NCI-H2029 treated with DMSO at 0.1 percent for 48 hours (cell line): ENCODE measurements around the gene NT5C3B.

Source experiments
- DNase-seq: peaks from one replicate; lab custom pipeline; 2025; lab: John Stamatoyannopoulos, UW

The NT5C3B gene

DNA sequence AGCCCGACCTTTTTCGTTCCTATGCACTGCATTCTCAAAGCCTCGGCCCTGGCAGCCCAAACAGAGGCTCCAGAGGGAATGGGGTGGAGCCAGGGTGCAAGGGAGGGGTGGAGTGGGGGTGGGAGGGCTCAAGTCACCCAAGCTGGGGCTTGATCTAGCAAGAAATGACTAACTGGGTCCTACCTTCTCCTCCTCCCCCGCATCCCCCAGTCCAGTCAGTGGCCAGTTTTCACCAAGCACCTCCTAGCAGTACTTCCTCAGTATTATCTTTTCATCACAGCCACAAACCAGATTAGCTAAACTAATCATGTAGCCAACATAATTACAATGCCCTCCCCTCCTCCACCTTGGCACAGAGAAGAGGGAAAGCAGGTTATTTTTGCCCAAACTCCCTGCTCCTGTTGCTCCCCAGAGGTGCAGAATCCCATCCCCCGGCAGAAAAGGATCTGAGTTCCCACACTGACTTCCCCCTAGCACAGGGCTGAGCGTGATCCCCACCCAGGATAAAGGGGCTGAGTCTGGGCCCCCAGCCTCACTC is 51.8 kb downstream of the NT5C3B start:
- no peak for DNase-seq

DNA sequence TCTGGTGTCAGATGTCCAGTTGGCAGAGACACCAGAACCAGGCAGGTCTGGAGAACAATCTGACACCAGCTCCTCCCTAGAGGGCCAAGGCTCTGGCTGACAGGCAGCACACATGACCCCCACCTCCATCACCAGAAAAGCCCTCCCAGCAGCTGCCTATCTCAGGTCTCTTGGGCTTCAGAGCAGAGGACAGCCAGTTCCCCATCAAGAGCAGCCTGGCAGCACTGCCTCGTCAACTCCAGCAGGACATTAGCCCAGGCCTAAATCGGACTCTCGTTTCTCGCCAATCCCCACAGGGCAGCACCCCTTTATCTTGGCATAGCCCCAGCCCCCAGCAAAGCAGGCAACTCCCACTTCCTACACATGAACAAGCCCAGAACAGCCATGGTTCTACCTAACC is 53.9 kb downstream of the NT5C3B start:
- DNase-seq = no peak

DNA sequence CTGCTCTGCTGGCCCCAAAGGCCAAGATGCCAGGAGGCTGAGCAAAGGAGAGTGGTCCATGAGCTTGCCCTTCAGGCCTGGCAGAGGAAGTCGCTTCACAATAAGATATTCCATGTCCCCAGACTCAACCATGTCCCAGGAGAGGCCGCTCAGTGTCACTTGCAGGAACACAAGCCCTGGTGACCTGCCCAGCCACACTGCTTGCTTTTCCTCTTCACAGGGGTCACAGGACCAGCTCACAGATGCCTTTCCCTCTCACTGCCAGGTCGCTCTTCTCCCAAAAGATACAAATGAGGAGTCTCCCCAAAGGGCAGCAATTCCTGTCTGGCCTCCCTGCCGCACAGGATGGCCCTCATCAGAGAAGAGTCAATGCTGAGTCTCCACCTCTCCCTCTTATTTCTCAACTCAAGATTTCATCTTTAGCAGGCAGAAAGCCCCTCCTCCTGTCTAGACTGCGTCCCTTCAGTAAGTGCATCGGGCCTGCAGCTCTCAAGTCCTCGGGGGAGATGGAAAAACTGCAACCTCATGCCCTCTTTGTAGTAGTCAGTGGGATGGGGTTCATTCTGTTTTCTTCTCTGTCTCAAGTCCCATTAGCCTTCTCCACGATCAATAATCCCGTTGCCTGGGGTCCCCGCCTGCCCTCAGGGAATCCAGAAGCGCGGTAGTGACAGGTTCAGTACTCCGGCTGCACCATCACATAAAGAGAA is 54.5 kb downstream of the NT5C3B start:
- DNase-seq = no peak

DNA sequence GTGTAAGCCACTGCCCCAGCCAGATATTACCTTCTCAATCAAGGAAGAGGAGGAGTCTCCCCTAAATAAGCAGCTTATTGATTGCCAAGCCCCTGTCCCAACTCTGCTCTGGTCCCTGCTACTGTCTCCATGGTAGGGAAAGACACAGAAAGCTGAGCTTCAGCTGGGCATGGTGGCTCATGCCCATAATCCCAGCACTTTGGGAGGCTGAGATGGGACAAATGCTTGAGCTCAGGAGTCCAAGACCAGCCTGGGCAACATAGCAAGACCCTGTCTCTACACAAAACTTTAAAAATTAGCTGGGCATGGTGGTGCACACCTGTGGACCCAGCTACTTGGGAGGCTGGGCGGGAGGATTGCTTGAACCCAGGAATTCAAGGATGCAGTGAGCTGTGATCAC is 56.1 kb downstream of the NT5C3B start:
- DNase-seq = no peak

DNA sequence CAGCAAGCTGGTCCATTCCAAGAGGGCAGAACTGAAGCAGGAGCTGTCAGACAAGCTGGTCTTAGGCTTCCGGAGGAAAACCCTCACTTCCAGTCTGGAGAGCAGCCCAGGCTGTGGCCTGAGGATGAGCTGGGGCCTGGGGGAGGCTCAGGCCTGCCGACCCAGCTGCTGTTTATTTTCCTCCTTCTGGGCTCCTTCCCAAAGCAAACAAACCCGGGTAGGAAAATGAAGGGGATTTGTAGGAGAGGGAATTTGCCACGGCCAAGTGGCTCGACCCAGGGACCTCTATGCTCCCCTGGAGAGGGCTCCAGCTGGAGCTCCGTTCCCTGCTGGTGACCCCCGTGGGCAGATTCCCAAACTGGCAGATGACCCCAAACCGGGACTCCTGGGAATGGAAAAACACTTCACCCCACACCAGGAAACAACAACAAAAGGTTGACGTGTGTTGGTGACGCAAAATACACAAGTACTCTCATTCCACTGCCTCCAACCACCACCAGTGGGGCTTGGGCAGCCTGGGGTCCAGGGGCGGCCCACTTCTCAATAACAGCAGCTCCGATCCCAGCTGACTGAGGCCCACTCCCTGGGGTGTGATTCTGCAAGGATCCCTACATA is 58.4 kb downstream of the NT5C3B start:
- DNase-seq = peak; percentile 88

DNA sequence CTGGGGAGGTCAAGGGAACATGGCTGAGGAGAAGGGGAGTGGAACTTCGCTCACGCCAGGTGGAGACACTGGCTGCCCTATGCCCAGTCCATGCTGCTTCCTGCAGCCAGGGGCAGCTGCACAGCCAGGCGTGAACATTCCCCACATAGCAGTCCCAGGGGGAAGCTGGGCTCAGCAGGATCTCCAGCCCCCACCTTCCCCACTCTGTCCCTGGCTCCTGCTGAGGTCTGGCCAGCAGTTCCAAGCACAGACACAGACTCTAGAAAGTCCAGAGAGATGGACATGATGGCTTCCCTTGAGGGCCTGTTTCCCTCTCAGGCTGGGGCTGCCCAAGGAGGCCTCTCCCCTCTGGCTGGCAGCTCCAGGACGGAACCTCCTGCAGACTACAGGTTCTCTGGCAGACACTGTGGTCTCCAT is 58.9 kb downstream of the NT5C3B start:
- no peak for DNase-seq

DNA sequence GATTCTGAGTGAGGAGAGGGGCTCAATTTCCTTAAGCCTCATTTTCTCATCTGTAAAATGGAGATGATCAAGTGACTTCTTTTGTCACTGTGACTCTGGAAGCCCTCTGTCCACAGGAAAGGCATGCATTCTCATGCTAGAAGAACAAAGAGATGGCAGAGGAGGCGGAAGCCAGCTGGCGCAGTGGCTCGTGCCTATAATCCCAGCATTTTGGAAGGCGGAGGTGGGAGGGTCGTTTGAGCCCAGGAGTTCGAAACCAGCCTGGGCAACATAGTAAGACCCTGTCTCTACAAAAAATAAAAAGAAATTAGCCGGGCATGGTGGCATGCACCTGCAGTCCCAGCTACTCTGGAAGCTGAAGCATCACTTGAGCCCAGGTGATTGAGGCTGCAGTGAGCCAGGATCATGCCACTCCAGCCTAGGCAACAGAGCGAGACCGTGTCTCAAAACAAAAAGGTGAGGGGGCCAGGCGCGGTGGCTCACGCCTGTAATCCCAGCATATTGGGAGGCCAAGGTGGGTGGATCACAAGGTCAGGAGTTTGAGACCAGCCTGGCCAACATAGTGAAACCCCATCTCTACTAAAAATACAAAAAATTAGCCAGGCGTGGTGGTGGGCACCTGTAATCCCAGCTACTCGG is 59.7 kb downstream of the NT5C3B start:
- peak; percentile 17 for DNase-seq

DNA sequence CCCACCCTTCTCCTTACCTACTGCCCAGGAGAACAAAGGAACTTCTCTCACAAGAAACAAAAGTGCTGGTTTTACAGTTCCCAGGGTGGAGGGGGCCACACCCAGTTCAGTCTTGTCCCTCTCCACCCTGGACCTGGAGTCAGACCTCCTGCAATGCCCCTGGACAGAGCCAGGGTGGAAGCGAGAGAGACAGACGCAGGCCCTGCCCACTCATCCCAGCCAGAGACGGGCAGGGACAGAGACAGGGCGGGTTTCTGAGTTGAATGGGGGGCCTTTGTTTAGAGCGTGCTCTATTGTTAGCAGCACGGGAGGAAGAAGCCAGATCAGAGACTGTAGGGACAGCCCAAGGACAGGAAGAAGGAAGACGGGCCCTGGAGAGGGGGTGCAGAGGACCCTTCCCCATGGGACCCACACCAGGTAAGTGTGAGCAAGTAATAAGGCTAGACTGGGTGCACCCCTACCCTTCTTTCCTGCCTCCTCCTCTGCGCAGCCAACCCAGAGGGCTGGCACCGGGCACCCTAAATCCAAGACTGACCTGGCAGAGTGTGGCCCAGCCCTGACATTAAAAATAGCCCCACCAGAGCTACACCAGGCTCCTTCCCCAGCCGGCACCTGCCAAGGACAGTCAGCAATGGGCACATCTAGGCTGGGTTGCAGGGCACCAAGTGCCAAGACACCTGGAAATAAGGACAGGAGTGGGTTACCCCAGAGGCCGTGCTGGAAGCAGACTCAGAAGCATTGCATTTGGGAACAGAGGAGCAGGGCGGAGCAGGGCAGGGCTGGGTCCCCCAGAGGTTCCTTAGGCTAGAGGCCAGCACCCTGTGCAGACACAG is 60.4 kb downstream of the NT5C3B start:
- no peak for DNase-seq
